SU-DHL-6 (cell line): ENCODE results near the gene FAM107B.

ENCODE experiments used
- EZH2phosphoT487 ChIP-seq: fragments of 200-600 bp; sonication (generic), shearing (Covaris generic); conservative IDR thresholded peaks from 2 replicates; pipeline ENCODE4 v1.6.1; 2018; ENCODE audit warnings: mild to moderate bottlenecking, antibody characterized with exemption, low read length, moderate library complexity, mixed read lengths
- TF ChIP-seq, protein P1 (sequence below): fragments of 200-600 bp; sonication (generic); IDR thresholded peaks from one replicate; pipeline ENCODE4 v1.5.1; 2017; ENCODE audit warnings: antibody characterized with exemption, mild to moderate bottlenecking, low read length, moderate library complexity; ENCODE audit not compliant: insufficient read depth, poor library complexity, severe bottlenecking

DNA sequence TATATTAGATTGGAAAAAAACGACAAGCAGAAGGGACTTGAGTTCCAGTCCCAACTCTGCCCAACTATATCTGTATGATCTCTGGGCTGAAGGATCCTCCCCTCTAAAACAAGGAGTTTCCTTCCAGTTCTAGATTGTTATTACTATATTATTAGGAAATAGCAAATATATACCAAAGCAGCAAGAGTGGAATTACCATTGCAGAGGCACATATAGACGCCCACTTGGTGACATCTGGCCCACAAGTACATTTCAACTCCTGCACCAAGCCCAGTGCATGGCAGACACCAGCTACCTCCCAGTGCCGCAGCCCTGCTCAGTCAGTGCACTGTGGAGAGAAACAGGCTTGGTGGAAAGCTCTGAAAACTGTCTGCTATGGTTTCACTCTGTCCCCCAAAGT is 201.9 kb downstream of the FAM107B start:
- TF ChIP-seq, protein P1, sequence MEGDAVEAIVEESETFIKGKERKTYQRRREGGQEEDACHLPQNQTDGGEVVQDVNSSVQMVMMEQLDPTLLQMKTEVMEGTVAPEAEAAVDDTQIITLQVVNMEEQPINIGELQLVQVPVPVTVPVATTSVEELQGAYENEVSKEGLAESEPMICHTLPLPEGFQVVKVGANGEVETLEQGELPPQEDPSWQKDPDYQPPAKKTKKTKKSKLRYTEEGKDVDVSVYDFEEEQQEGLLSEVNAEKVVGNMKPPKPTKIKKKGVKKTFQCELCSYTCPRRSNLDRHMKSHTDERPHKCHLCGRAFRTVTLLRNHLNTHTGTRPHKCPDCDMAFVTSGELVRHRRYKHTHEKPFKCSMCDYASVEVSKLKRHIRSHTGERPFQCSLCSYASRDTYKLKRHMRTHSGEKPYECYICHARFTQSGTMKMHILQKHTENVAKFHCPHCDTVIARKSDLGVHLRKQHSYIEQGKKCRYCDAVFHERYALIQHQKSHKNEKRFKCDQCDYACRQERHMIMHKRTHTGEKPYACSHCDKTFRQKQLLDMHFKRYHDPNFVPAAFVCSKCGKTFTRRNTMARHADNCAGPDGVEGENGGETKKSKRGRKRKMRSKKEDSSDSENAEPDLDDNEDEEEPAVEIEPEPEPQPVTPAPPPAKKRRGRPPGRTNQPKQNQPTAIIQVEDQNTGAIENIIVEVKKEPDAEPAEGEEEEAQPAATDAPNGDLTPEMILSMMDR = no peak
- TF ChIP-seq EZH2phosphoT487 = no peak
